Stimulated activated CD4-positive, alpha-beta T cell treated with anti-CD3 and anti-CD28 coated beads, Interleukin-15, amount 100 ng/mL, for 24 hours (primary cell): Measurements from ENCODE around the gene ZNF552.
"Not testable (repeated sequence)": the region's sequence is repeated elsewhere in the genome, so short reads cannot be mapped to it uniquely, and the experiment has no call there.

Experiments
- DNase-seq: peaks from one replicate; pipeline ENCODE4 v3.0.0-alpha.2; 2020

ZNF552 gene

DNA sequence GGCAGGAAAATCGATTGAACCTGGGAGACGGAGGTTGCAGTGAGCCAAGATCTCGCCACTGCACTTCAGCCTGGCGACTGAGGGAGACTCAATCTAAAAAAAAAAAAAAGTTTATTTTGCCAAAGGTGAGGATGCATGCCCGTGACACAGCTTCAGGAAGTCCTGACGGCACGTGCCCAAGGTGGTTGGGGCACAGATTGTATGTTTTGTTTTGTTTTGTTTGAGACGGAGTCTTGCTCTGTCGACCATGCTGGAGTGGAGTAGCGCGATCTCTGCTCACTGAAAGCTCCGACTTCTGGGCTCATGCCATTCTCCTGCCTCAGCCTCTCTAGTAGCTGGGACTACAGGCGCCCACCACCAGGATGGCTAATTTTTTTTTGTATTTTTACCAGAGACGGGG is 3.3 kb upstream of the ZNF552 start:
- DNase-seq, result no peak

DNA sequence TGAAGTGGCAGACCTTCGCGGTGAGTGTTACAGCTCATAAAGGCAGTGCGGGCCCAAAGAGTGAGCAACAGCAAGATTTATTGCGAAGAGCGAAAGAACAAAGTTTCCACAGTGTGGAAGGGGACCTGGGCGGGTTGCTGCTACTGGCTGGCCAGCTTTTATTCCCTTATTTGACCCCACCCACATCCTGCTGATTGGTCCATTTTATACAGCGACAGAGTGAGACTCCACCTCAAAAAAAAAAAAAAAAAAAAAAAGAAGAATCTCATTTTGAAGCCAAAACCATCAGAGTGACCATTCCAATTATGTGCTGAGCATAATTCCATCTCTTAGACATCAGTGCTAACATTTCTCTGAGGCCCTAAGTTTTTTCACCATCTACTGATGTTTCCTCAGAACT is 1.9 kb upstream of the ZNF552 start:
- DNase-seq, result no peak

DNA sequence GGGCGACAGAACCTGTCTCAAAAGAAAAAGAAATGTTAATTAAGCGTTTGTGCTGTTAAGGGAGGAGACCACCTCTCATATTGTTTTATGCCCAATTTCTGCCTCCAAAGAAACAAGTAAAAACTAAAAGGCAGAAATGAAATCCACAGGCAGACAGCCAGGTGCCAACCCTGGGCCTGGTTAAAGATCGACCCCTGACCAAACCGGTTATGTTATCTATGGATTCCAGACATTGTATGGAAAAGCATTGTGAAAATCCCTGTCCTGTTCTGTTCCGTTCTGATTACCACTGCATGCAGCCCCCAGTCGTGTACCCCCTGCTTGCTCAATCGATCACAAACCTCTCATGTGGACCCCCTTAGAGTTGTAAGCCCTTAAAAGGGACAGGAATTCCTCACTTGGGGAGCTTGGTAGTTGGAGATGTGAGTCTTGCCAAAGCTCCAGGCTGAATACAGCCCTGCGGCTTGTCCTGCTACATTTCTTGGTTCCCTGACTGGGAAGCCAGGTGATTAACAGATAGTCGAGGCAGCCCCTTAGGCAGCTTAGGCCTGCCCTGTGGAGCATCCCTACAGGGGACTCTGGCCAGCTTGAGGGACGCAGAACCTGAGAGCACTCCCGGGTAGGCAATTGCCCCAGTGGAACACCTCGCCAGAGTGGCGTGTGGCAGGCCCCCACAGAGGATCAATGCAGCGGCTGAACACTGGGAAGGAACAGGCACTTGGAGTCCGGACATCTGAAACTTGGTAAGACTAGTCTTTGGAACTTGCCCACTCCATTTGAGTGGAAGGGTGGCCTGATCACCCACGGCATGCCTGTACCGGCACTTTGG is 748 bp upstream of the ZNF552 start:
- no peak for DNase-seq

- no peak for DNase-seq
Observed at GRCh38 chr19:57813919-57814504, 701 bp downstream of the ZNF552 start.

GRCh38 chr19:57812975-57813820 is 1.5 kb downstream of the ZNF552 start:
- not testable (repeated sequence) for DNase-seq

DNA sequence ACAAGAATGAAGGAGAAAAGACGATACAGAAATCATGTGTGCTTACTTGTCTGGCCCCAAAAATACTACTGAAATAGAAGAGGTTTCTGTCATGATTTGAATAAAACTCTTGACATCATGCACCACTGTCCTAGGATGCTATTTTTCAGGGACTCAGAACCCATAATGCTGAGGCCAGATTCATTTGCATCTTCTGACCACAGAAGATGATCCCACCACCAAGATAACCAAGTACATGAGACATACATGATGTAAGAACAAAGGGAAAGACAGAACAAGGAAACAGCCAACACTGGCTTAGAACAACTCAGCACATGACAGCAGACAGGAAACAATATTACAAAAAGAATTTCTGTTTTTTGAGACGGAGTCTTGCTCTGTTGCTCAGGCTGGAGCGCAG is 2.5 kb downstream of the ZNF552 start:
- DNase-seq, result no peak

DNA sequence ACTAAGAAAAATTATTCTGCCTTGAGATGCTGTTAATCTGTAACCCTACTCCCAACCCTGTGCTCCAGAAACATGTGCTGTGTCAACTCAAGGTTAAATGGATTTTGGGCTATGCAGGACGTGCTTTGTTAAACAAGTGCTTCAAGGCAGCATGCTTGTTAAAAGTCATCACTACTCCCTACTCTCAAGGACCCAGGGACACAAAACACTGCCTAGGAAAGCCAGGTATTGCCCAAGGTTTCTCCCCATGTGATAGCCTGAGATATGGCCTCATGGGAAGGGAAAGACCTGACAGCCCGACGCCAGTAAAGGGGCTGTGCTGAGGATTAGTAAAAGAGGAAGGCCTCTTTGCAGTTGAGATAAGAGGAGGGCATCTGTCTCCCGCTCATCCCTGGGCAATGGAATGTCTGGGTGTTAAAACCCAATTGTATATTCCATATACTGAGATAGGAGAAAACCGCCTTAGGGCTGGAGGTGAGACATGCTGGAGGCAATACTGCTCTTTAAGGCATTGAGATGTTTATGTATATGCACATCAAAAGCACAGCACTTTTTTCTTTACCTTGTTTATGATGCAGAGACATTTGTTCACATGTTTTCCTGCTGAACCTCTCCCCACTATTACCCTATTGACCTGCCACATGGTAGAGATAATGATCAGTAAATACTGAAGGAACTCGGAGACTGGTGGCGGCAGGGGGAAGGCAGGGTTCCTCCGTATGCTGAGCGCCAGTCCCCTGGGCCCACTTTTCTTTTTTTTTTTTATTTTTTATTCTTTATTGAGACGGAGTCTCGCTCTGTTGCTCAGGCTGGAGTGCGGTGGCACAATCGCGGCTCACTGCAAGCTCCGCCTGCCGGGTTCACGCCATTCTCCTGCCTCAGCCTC is 4.1 kb downstream of the ZNF552 start:
- not testable (repeated sequence) for DNase-seq

GRCh38 chr19:57807541-57807940 is 7.2 kb downstream of the ZNF552 start:
- no peak for DNase-seq

DNA sequence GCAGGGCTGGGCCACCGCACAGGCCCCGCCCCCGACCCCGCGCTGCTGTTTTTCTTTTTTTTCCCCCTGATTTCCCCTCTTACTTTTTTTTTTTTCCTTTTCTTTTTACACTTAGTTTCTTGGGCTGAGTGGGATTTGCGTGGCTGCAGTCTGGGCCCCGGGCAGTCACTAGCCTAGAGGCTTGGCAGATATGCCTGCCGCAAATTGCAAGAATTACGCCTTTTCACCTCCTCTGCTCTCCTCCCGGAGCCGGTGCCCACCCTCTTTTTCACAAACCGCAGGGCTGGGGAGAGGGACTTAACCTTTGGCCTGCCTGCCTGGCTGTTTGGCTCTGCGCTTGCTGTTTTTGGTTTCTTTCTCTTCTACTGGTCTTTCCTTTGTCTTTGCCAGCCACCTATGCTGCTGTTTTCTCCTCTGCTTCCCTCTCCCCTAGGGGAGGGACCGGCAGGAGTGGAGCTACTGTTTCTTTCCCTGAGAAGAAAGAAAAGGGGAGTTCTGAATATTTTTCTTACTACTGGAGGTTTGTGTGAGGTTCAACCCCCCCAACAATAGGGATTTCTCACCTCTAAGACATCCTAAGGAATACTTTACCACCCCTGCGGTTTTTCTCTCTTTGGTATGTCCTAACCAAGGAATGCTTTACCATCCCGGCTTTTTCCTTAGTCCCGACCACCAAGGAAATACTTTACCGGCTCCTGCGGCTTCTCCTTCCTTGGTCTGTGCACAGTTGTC is 11.0 kb downstream of the ZNF552 start:
- peak; percentile 17 for DNase-seq

GRCh38 chr19:57803265-57803593 is 11.5 kb downstream of the ZNF552 start:
- DNase-seq, result no peak

DNA sequence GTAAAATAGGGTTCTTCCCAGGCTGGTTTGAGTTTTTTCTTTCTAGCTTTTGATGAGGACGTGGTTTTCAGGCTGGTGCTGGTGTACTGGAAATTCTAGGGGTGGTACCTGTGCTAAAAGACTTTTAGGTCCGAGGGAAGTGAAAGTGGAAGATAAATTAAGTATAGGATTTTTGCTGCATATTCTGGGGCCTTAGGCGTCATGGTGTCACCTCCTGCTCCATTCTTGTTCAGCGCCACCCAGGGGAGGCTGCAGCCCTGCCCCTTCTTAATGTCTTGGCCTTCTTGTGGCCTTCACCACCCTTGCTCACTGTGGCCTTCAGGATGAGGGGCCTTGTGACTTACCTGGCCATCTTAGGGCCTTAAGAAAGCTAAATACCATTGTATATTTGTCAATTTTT is 12.4 kb downstream of the ZNF552 start:
- DNase-seq, result no peak

- no peak for DNase-seq
Observed at GRCh38 chr19:57800696-57801095, 14.0 kb downstream of the ZNF552 start.

DNA sequence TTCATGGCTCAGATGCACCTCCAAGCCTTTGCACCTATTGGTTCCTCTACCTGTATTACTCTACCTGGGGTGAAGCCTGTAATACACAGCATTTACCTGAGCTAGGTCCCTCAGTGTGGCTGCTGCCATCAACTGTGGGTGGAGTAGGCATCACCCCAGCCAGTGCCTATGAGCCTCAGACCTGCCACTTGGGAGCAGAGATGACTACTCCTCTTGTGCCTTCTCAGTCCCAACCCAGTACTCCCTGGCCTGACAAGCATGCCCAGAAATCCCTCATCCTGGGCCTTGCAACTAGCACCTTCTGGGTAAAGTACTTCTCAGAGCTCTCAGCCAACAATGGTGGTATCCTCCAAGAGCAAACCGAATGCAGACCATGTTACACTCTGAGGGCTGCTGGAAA is 18.1 kb downstream of the ZNF552 start:
- DNase-seq, result not testable (repeated sequence)

DNA sequence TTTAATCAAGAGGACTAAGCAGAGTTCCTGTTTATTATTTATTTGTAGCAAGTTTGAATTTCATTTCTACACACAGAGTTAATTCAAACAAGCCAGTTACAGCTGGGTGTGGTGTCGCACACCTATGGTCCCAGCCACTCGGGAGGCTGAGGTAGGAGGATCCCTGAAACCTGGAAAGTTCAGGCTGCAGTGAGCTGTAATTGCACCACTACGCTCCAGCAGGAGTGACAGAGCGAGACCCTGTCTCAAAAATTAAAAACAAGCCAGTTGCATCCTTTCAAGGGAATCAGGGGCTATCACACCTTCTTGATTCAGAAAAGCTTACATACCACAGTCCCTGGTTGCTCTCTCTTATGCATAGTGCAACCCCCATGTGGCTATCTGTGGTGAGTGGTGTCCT is 25.4 kb downstream of the ZNF552 start:
- no peak for DNase-seq

- DNase-seq, result no peak
Observed at GRCh38 chr19:57788114-57788692, 26.5 kb downstream of the ZNF552 start.

GRCh38 chr19:57786906-57787305 is 27.8 kb downstream of the ZNF552 start:
- no peak for DNase-seq

GRCh38 chr19:57786286-57786685 is 28.4 kb downstream of the ZNF552 start:
- DNase-seq, result no peak

GRCh38 chr19:57779220-57779845 is 35.4 kb downstream of the ZNF552 start:
- DNase-seq, result no peak

GRCh38 chr19:57778336-57778735 is 36.4 kb downstream of the ZNF552 start:
- DNase-seq, result no peak

DNA sequence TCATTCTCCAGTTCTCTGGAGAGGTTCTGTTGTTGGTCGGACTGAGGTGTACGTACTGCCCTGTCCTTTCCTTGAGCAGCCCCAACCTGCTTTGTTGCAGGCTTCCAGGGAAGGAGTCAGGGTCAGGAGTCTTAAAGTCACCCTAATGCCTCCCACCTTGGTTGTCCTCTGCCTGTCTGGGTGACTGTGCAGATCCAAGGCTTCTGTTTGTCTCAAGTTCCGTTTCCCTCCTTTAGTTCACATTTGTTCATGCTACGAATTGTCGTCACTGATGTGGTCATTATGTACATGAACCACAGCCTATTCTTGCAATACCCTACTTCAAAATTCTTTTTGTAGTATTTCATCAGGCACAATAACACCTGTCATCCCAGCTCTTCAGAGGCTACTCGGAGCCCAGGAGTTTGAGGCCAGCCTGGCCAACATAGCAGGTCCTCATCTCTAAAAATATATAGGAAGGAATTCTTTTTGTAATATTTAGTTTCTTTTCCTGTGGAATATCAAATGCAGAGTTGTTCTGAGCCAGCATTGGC is 37.9 kb downstream of the ZNF552 start:
- no peak for DNase-seq

- no peak for DNase-seq
Observed at GRCh38 chr19:57773488-57773887, 41.2 kb downstream of the ZNF552 start.
